GM21723 (cell line): Measurements from ENCODE around the gene COPE.

ENCODE experiments used
- ATAC-seq: cut with Tn5 transposase; IDR thresholded peaks from one replicate; pipeline ENCODE4 v1.9.1; 2021; ENCODE audit warnings: mild to moderate bottlenecking, moderate library complexity; ENCODE audit not compliant: unreplicated experiment

Gene COPE

GRCh38 chr19:18868380-18869022 is 50.7 kb downstream of the COPE start:
- no peak for ATAC-seq

GRCh38 chr19:18867751-18868150 is 51.4 kb downstream of the COPE start:
- ATAC-seq = no peak

GRCh38 chr19:18867199-18867598 is 52.0 kb downstream of the COPE start:
- no peak for ATAC-seq

GRCh38 chr19:18866800-18867123 is 52.4 kb downstream of the COPE start:
- ATAC-seq = no peak

GRCh38 chr19:18865973-18866799 is 53.0 kb downstream of the COPE start:
- no peak for ATAC-seq

- ATAC-seq = no peak
These were observed 53.8 kb downstream of the COPE start for GRCh38 chr19:18865106-18865972.

GRCh38 chr19:18863843-18864362 is 55.3 kb downstream of the COPE start:
- ATAC-seq = no peak

GRCh38 chr19:18862976-18863842 is 56.0 kb downstream of the COPE start:
- ATAC-seq = no peak

- no peak for ATAC-seq
These were observed 57.3 kb downstream of the COPE start for GRCh38 chr19:18861917-18862316.

GRCh38 chr19:18861235-18861634 is 58.0 kb downstream of the COPE start:
- ATAC-seq = no peak

GRCh38 chr19:18860725-18861124 is 58.5 kb downstream of the COPE start:
- no peak for ATAC-seq

GRCh38 chr19:18860302-18860700 is 58.9 kb downstream of the COPE start:
- ATAC-seq = no peak

- no peak for ATAC-seq
These were observed 59.4 kb downstream of the COPE start for GRCh38 chr19:18859676-18860301.

- no peak for ATAC-seq
These were observed 60.1 kb downstream of the COPE start for GRCh38 chr19:18858906-18859646.

GRCh38 chr19:18857223-18857622 is 62.0 kb downstream of the COPE start:
- no peak for ATAC-seq

- no peak for ATAC-seq
These were observed 62.6 kb downstream of the COPE start for GRCh38 chr19:18856385-18857126.

GRCh38 chr19:18855647-18856384 is 63.4 kb downstream of the COPE start:
- no peak for ATAC-seq

- ATAC-seq = no peak
These were observed 64.2 kb downstream of the COPE start for GRCh38 chr19:18854982-18855381.
